Measurements from ENCODE around the gene NRXN3. TPM values are rescaled to one million over a fixed set of nuclear protein-coding genes. Genes with fewer than 3 reads are reported as not detected.

Gene NRXN3
- total and polyA plus RNA-seq, 2 experiments from 2014 or later = 5.7 to 7.1 TPM

DNA sequence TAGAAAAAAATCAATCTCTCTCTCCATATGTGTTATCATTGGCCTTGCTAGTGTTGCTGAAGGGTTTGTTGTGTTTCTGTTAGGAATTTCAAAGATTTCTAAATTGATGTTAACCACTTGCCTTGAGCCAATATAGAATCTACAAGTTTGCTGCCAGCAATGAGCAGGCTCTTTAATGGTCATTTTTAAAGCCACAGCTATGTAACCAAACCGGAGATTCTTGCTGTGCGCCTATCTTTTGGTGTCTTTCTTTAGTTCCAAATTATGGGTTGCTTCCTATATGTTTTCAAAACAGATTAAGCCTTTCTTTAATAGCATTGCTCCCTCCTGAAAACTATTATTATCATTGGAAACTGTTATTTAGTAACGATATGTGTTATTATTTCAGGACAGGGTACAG lies 1495.4 kb downstream of the NRXN3 start:
- no peak for DNase-seq (ENCODE audit: low spot score)
- H3K79me2 ChIP-seq = no peaks in the 10 kb centered on the region
- H4K20me1 ChIP-seq (ENCODE audit: insufficient read depth, poor library complexity, severe bottlenecking) = no peaks in the 10 kb centered on the region
- no peak overlapping the region for H3K4me2 ChIP-seq
- H3K9me3 ChIP-seq (ENCODE audit: low read depth) = no peaks in the 10 kb centered on the region
- H3K4me3 ChIP-seq = no peak overlapping the region
- WGBS (ENCODE audit: low lambda C conversion rate, missing lambda C conversion rate) = 81% methylated on average over 3 of the region's 3 CpGs
- H3K36me3 ChIP-seq (replicated peaks; ENCODE audit: insufficient read depth, low read depth) = no peaks in the 10 kb centered on the region
- H3K27ac ChIP-seq = no peak overlapping the region
- no peak for TF ChIP-seq EZH2 (IDR thresholded peaks at IDR 0.05; ENCODE audit: borderline replicate concordance)
- TF ChIP-seq, protein P1, sequence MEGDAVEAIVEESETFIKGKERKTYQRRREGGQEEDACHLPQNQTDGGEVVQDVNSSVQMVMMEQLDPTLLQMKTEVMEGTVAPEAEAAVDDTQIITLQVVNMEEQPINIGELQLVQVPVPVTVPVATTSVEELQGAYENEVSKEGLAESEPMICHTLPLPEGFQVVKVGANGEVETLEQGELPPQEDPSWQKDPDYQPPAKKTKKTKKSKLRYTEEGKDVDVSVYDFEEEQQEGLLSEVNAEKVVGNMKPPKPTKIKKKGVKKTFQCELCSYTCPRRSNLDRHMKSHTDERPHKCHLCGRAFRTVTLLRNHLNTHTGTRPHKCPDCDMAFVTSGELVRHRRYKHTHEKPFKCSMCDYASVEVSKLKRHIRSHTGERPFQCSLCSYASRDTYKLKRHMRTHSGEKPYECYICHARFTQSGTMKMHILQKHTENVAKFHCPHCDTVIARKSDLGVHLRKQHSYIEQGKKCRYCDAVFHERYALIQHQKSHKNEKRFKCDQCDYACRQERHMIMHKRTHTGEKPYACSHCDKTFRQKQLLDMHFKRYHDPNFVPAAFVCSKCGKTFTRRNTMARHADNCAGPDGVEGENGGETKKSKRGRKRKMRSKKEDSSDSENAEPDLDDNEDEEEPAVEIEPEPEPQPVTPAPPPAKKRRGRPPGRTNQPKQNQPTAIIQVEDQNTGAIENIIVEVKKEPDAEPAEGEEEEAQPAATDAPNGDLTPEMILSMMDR (IDR thresholded peaks at IDR 0.05; ENCODE audit: poor library complexity) = no peak
- no peak for TF ChIP-seq EZH2phosphoT487 (IDR thresholded peaks at IDR 0.05; ENCODE audit: low read depth, severe bottlenecking, unreplicated experiment)
- no peak overlapping the region for H2AFZ ChIP-seq
- no peaks in the 10 kb centered on the region for H3K4me1 ChIP-seq (ENCODE audit: insufficient read depth)
- H3K27me3 ChIP-seq = no peaks in the 10 kb centered on the region
- H3K9me2 ChIP-seq (replicated peaks; ENCODE audit: insufficient read depth) = no peaks in the 10 kb centered on the region

DNA sequence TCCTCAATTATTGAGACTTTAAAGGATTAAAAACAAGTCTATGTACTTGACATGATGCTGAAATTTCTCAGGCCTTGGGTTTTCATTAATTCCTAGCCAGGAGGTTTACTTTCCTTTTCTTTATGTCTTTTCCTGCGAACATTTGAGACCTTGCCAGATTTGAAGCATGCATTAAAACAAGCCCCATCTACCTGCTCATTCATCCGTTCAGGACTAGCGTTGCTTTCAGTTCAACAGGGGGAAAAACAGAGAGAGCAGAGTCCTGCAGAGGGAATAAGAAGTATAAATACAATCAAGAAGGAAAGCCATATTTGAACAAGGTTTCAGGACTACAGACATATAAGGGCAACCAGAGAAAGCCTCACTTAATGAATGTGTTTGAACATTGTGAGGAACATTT lies 1498.8 kb downstream of the NRXN3 start:
- Histone ChIP-seq H3K36me3 (replicated peaks; ENCODE audit: insufficient read depth, low read depth) (no peaks in the 10 kb centered on the region), H2AFZ (no peak overlapping the region), H3K27me3 (no peaks in the 10 kb centered on the region), H3K9me2 (replicated peaks; ENCODE audit: insufficient read depth) (no peaks in the 10 kb centered on the region), H3K9me3 (ENCODE audit: low read depth) (no peaks in the 10 kb centered on the region), H3K4me1 (ENCODE audit: insufficient read depth) (no peaks in the 10 kb centered on the region), H3K27ac (no peak overlapping the region), H3K4me2 (no peak overlapping the region), H4K20me1 (ENCODE audit: insufficient read depth, poor library complexity, severe bottlenecking) (no peaks in the 10 kb centered on the region), H3K4me3 (no peak overlapping the region), H3K79me2 (no peaks in the 10 kb centered on the region)
- TF ChIP-seq, protein P1 (IDR thresholded peaks at IDR 0.05; ENCODE audit: poor library complexity) = no peak
- TF ChIP-seq EZH2 (IDR thresholded peaks at IDR 0.05; ENCODE audit: borderline replicate concordance) = no peak
- TF ChIP-seq EZH2phosphoT487 (IDR thresholded peaks at IDR 0.05; ENCODE audit: low read depth, severe bottlenecking, unreplicated experiment) = no peak
- WGBS (ENCODE audit: low lambda C conversion rate, missing lambda C conversion rate) = 75% methylated on average over 3 of the region's 3 CpGs
- DNase-seq (ENCODE audit: low spot score) = no peak

DNA sequence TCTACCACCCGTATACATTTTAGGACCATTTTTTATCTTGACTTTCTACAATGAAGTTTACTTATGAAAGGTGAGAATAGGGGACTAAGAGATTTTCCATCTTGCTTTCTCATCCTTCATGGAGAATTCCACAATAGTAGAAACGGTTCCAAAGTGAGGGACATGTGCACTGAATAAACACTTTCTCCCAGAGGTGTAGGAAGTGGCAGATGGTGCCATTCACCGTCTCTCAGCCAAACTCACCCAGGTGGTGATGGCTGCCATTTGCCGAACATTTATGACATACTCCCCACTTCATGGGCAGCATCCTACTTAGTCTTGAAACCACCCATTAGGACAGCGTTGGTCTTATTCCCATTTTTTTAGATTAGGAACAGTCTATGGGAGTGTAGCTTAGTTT lies 1500.6 kb downstream of the NRXN3 start:
- Histone ChIP-seq H2AFZ (no peak overlapping the region), H3K4me2 (no peak overlapping the region), H3K9me2 (replicated peaks; ENCODE audit: insufficient read depth) (no peaks in the 10 kb centered on the region), H3K36me3 (replicated peaks; ENCODE audit: insufficient read depth, low read depth) (no peaks in the 10 kb centered on the region), H3K79me2 (no peaks in the 10 kb centered on the region), H3K27ac (no peak overlapping the region), H3K9me3 (ENCODE audit: low read depth) (no peaks in the 10 kb centered on the region), H3K27me3 (no peaks in the 10 kb centered on the region), H3K4me3 (no peak overlapping the region), H3K4me1 (ENCODE audit: insufficient read depth) (no peaks in the 10 kb centered on the region), H4K20me1 (ENCODE audit: insufficient read depth, poor library complexity, severe bottlenecking) (no peaks in the 10 kb centered on the region)
- TF ChIP-seq EZH2 (IDR thresholded peaks at IDR 0.05; ENCODE audit: borderline replicate concordance) (no peak), EZH2phosphoT487 (IDR thresholded peaks at IDR 0.05; ENCODE audit: low read depth, severe bottlenecking, unreplicated experiment) (no peak)
- TF ChIP-seq, protein P1 (IDR thresholded peaks at IDR 0.05; ENCODE audit: poor library complexity) = no peak
- WGBS (ENCODE audit: low lambda C conversion rate, missing lambda C conversion rate) = 83% methylated on average over 5 of the region's 5 CpGs
- DNase-seq (ENCODE audit: low spot score) = no peak

DNA sequence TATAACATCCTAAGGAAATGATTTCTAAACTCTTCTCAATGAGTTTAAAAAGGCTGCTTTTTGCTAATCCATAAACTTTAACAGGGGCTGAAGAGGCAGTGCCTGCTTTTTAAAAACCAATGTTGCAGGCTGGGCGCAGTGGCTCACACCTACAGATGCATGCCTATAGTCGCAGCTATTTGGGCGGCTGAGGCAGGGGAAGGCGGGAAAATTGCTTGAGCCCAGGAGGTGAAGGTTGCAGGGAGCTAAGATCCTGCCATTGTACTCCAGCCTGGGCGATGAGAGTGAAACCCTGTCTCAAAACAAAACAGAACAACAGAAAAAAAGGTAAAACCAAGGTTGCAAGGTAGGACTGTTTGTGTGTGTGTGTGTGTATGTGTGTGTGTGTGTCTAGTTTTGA lies 1509.9 kb downstream of the NRXN3 start:
- no peak for DNase-seq (ENCODE audit: low spot score)
- no peak for TF ChIP-seq EZH2 (IDR thresholded peaks at IDR 0.05; ENCODE audit: borderline replicate concordance)
- TF ChIP-seq, protein P1 (IDR thresholded peaks at IDR 0.05; ENCODE audit: poor library complexity) = no peak
- TF ChIP-seq EZH2phosphoT487 (IDR thresholded peaks at IDR 0.05; ENCODE audit: low read depth, severe bottlenecking, unreplicated experiment) = no peak

More for the DNA sequence above, 1509.9 kb downstream of the NRXN3 start:
- Histone ChIP-seq H3K9me2 (replicated peaks; ENCODE audit: insufficient read depth) (no peaks in the 10 kb centered on the region), H3K27ac (no peak overlapping the region), H3K9me3 (ENCODE audit: low read depth) (no peaks in the 10 kb centered on the region), H3K79me2 (no peaks in the 10 kb centered on the region), H4K20me1 (ENCODE audit: insufficient read depth, poor library complexity, severe bottlenecking) (no peaks in the 10 kb centered on the region), H3K4me2 (no peak overlapping the region), H3K4me3 (no peak overlapping the region), H3K36me3 (replicated peaks; ENCODE audit: insufficient read depth, low read depth) (no peaks in the 10 kb centered on the region), H3K27me3 (no peaks in the 10 kb centered on the region), H2AFZ (no peak overlapping the region), H3K4me1 (ENCODE audit: insufficient read depth) (no peaks in the 10 kb centered on the region)
- WGBS (ENCODE audit: low lambda C conversion rate, missing lambda C conversion rate) = 82% methylated on average over 5 of the region's 5 CpGs
